Neural cell (in vitro differentiated cells): ENCODE results near the gene CHCHD3. TPM values are rescaled to one million over a fixed set of nuclear protein-coding genes. Genes with fewer than 3 reads are reported as not detected.

Experiments
- H2AFZ ChIP-seq: fragments of 200-600, 300-800 bp; sonication (generic), shearing (Covaris generic); 2 replicates; pipeline ENCODE4 v1.6.0; 2014; ENCODE audit warnings: low read depth, mild to moderate bottlenecking, antibody characterized with exemption, low read length, moderate library complexity
- H3F3A ChIP-seq: fragments of 200-600 bp; shearing (Covaris generic); 2 replicates; pipeline ENCODE4 v1.6.1; 2016; ENCODE audit warnings: mild to moderate bottlenecking, moderate library complexity, mixed read lengths, antibody characterized with exemption, low read length; ENCODE audit not compliant: insufficient read depth, poor library complexity, severe bottlenecking
- H3K27ac ChIP-seq: fragments of 200-600, 300-800 bp; sonication (generic), shearing (Covaris generic); 2 replicates; pipeline ENCODE4 v1.5.1; 2014; ENCODE audit warnings: mild to moderate bottlenecking, low read length, moderate library complexity
- H3K27me3 ChIP-seq: fragments of 300-800, 200-600 bp; sonication (generic), shearing (Covaris generic); 2 replicates; pipeline ENCODE4 v1.6.0; 2014; ENCODE audit warnings: mild to moderate bottlenecking, low read depth, low read length, moderate library complexity; ENCODE audit not compliant: insufficient read depth
- H3K36me3 ChIP-seq: fragments of 300-800, 200-600 bp; sonication (generic), shearing (Covaris generic); 2 replicates; pipeline ENCODE4 v1.5.1; 2014; ENCODE audit warnings: mild to moderate bottlenecking, antibody characterized with exemption, low read length, moderate library complexity; ENCODE audit not compliant: insufficient read depth
- H3K4me2 ChIP-seq: fragments of 300-800, 200-600 bp; sonication (generic), shearing (Covaris generic); 2 replicates; pipeline ENCODE4 v1.6.0; 2014; ENCODE audit warnings: mild to moderate bottlenecking, low read length
- H3K4me3 ChIP-seq: fragments of 300-800, 200-600 bp; sonication (generic), shearing (Covaris generic); 2 replicates; pipeline ENCODE4 v1.5.1; 2014; ENCODE audit warnings: mild to moderate bottlenecking, low read length, moderate library complexity
- H3K79me2 ChIP-seq: fragments of 200-600 bp; shearing (Covaris generic); replicated peaks from 2 replicates; pipeline ENCODE4 v1.6.0; 2014; ENCODE audit warnings: mild to moderate bottlenecking, low read length, moderate library complexity; ENCODE audit not compliant: insufficient read depth
- H3K9ac ChIP-seq: fragments of 300-800, 200-600 bp; sonication (generic), shearing (Covaris generic); 2 replicates; pipeline ENCODE4 v1.6.1; 2016; ENCODE audit warnings: mild to moderate bottlenecking, low read length, mixed read lengths
- H3K9me2 ChIP-seq: fragments of 200-600 bp; shearing (Covaris generic); 2 replicates; pipeline ENCODE4 v1.6.1; 2016; ENCODE audit warnings: mild to moderate bottlenecking, low read length, mixed read lengths; ENCODE audit not compliant: insufficient read depth
- H3K9me3 ChIP-seq: fragments of 200-600, 300-800 bp; sonication (generic), shearing (Covaris generic); 2 replicates; pipeline ENCODE4 v1.6.1; 2016; ENCODE audit warnings: mild to moderate bottlenecking, mixed run types, low read length, moderate library complexity, mixed read lengths
- H4K20me1 ChIP-seq: fragments of 200-600 bp; shearing (Covaris generic); 2 replicates; pipeline ENCODE4 v1.6.1; 2016; ENCODE audit warnings: mild to moderate bottlenecking, mixed run types; ENCODE audit not compliant: insufficient read depth
- EP300 ChIP-seq: fragments of 450-650 bp; conservative IDR thresholded peaks from 2 replicates; pipeline ENCODE4 v1.6.1; 2014; ENCODE audit warnings: antibody characterized with exemption, mild to moderate bottlenecking, moderate library complexity; ENCODE audit not compliant: poor library complexity, severe bottlenecking
- EZH2 ChIP-seq: fragments of 200-600, 300-800 bp; shearing (Covaris generic), sonication (generic); IDR thresholded peaks from 2 replicates; pipeline ENCODE4 v1.6.1; 2014; ENCODE audit warnings: antibody characterized with exemption, low read length, borderline replicate concordance, mild to moderate bottlenecking; ENCODE audit not compliant: insufficient read depth, poor library complexity, severe bottlenecking
- MXI1 ChIP-seq: fragments of 450-650 bp; conservative IDR thresholded peaks from 2 replicates; pipeline ENCODE4 v1.6.1; 2014; ENCODE audit warnings: antibody characterized with exemption, mild to moderate bottlenecking; ENCODE audit not compliant: poor library complexity, severe bottlenecking
- POLR2AphosphoS5 ChIP-seq: IDR thresholded peaks from 2 replicates; pipeline ENCODE4 v1.6.1; 2012
- RAD21 ChIP-seq: fragments of 450-650 bp; conservative IDR thresholded peaks from 2 replicates; pipeline ENCODE4 v1.6.1; 2014; ENCODE audit warnings: antibody characterized with exemption, mild to moderate bottlenecking, moderate library complexity
- REST ChIP-seq: IDR thresholded peaks from 2 replicates; pipeline ENCODE4 v1.6.1; 2012; ENCODE audit warnings: borderline replicate concordance
- SMC3 ChIP-seq: fragments of 450-650 bp; conservative IDR thresholded peaks from 2 replicates; pipeline ENCODE4 v1.6.1; 2014; ENCODE audit warnings: antibody characterized with exemption, mild to moderate bottlenecking, moderate library complexity; ENCODE audit not compliant: poor library complexity
- TAF1 ChIP-seq: IDR thresholded peaks from 2 replicates; pipeline ENCODE4 v1.6.1; 2012; ENCODE audit warnings: low read depth
- polyA plus RNA-seq: library from polyadenylated mRNA; depleted of rRNA; stranded (reverse); fragments of >200 nt; gene quantifications from 2 replicates; pipeline ENCODE4 v1.2.3, GENCODE V29; 2014
- TF ChIP-seq, protein P1 (sequence below): fragments of 450-650 bp; IDR thresholded peaks from 2 replicates; pipeline ENCODE4 v1.5.1; 2014; ENCODE audit warnings: antibody characterized with exemption, mild to moderate bottlenecking, moderate library complexity; ENCODE audit not compliant: poor library complexity, severe bottlenecking

Gene CHCHD3
- polyA plus RNA-seq, 1 donor from 2014 or later, result 89.9 TPM

- H4K20me1 ChIP-seq, result no peaks in the 10 kb centered on the region
- H3K9ac ChIP-seq, result no peak overlapping the region
- H3K4me3 ChIP-seq, result no peak overlapping the region
- no peaks in the 10 kb centered on the region for H3F3A ChIP-seq
- no peaks in the 10 kb centered on the region for H3K9me3 ChIP-seq
- TF ChIP-seq RAD21, result no peak
- TF ChIP-seq POLR2AphosphoS5, result no peak
- TF ChIP-seq, protein P1, sequence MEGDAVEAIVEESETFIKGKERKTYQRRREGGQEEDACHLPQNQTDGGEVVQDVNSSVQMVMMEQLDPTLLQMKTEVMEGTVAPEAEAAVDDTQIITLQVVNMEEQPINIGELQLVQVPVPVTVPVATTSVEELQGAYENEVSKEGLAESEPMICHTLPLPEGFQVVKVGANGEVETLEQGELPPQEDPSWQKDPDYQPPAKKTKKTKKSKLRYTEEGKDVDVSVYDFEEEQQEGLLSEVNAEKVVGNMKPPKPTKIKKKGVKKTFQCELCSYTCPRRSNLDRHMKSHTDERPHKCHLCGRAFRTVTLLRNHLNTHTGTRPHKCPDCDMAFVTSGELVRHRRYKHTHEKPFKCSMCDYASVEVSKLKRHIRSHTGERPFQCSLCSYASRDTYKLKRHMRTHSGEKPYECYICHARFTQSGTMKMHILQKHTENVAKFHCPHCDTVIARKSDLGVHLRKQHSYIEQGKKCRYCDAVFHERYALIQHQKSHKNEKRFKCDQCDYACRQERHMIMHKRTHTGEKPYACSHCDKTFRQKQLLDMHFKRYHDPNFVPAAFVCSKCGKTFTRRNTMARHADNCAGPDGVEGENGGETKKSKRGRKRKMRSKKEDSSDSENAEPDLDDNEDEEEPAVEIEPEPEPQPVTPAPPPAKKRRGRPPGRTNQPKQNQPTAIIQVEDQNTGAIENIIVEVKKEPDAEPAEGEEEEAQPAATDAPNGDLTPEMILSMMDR, result no peak
- TF ChIP-seq TAF1, result no peak
- TF ChIP-seq SMC3, result no peak
- TF ChIP-seq EP300, result no peak
- TF ChIP-seq REST, result no peak
- TF ChIP-seq MXI1, result no peak
- H3K27me3 ChIP-seq, result no peaks in the 10 kb centered on the region
- no peaks in the 10 kb centered on the region for H3K36me3 ChIP-seq
- no peaks in the 10 kb centered on the region for H3K9me2 ChIP-seq
- no peak overlapping the region for H3K4me2 ChIP-seq
- H2AFZ ChIP-seq, result no peak overlapping the region
- H3K27ac ChIP-seq, result no peak overlapping the region
- no peaks in the 10 kb centered on the region for H3K79me2 ChIP-seq
These were observed 102.4 kb downstream of the CHCHD3 start for GRCh38 chr7:132979524-132979923.

DNA sequence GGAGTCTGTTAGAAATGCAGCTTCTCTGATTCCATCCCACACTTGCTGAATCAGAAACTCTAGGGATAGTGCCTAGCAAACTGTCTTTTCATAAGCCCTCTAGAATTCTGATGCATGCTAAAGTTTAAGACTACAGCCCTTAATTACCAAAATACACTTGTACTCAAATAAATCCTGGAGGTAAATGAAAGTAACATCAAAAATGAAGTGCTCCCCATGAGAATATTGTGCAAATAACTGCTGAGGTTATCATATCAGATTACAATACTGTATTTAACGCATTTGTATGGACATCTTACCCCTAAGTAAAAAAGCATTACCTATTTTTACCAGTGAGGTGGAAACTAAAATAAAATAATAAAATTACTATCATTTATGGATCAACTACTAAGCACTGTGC, 104.7 kb downstream of the CHCHD3 start:
- Histone ChIP-seq H3K9me3 (no peaks in the 10 kb centered on the region), H2AFZ (no peak overlapping the region), H3K9ac (no peak overlapping the region), H3K36me3 (no peaks in the 10 kb centered on the region), H3K4me3 (no peak overlapping the region), H4K20me1 (no peaks in the 10 kb centered on the region), H3K79me2 (no peaks in the 10 kb centered on the region), H3K9me2 (no peaks in the 10 kb centered on the region), H3K4me2 (no peak overlapping the region), H3K27ac (no peak overlapping the region), H3K27me3 (no peaks in the 10 kb centered on the region), H3F3A (no peaks in the 10 kb centered on the region)
- no peak for TF ChIP-seq RAD21
- TF ChIP-seq, protein P1, result no peak
- no peak for TF ChIP-seq SMC3
- no peak for TF ChIP-seq EP300
- TF ChIP-seq POLR2AphosphoS5, result no peak
- TF ChIP-seq REST, result no peak
- TF ChIP-seq TAF1, result no peak
- TF ChIP-seq MXI1, result no peak
- no peak for TF ChIP-seq EZH2
